Gastroesophageal sphincter (tissue), 4 donors: ENCODE measurements around the gene RANBP10. TPM values are rescaled to one million over a fixed set of nuclear protein-coding genes. Genes with fewer than 3 reads are reported as not detected.

Experiments used
- ATAC-seq: fragments of 150-250 bp; one replicate; pipeline ENCODE4 v1.9.1; 2016; ENCODE audit warnings: mild to moderate bottlenecking, moderate library complexity
- H3K27ac ChIP-seq, 4 donors: fragments of 200-600 bp; sonication (generic) in 3 of 4; 1 replicate in 3 of 4; 2 replicates in 1 of 4; pipeline ENCODE4 v1.5.1; 2016 to 2019
- H3K27me3 ChIP-seq: fragments of 200-600 bp; sonication (generic); one replicate; pipeline ENCODE4 v1.5.1; 2019
- H3K36me3 ChIP-seq, 2 donors: fragments of 200-600 bp; sonication (generic); one replicate each; pipeline ENCODE4 v1.5.1; 2019; ENCODE audit warnings: control low read depth in 1 of 2
- H3K4me1 ChIP-seq, 3 donors: fragments of 200-600 bp; sonication (generic); 1 replicate in 2 of 3; 2 replicates in 1 of 3; pipeline ENCODE4 v1.5.1; 2016 to 2019; ENCODE audit warnings: control low read depth in 2 of 3
- H3K4me3 ChIP-seq, 2 donors: fragments of 200-600 bp; sonication (generic); one replicate each; pipeline ENCODE4 v1.5.1; 2019; ENCODE audit warnings: mild to moderate bottlenecking in 1 of 2, moderate library complexity in 1 of 2
- H3K9me3 ChIP-seq, 3 donors: fragments of 200-600 bp; sonication (generic); one replicate each; pipeline ENCODE4 v1.5.1; 2017 to 2019; ENCODE audit warnings: control low read depth in 2 of 3
- CTCF ChIP-seq, 4 experiments: fragments of 200-600 bp in 2 of 4; fragments of 450-650 bp in 2 of 4; sonication (generic) in 1 of 4; IDR thresholded peaks; one replicate each; pipeline ENCODE4 v1.5.1; 2017 to 2019; ENCODE audit warnings: antibody characterized with exemption in 4 of 4, mild to moderate bottlenecking in 2 of 4, moderate library complexity in 2 of 4
- EP300 ChIP-seq: sonication (generic); formaldehyde crosslinking; IDR thresholded peaks from one replicate; pipeline ENCODE4 v1.6.1; 2017; ENCODE audit warnings: antibody characterized with exemption, mild to moderate bottlenecking
- POLR2A ChIP-seq, 2 donors: fragments of 450-650 bp; IDR thresholded peaks; one replicate each; pipeline ENCODE4 v1.6.1; 2017; ENCODE audit warnings: antibody characterized with exemption in 2 of 2, mild to moderate bottlenecking in 2 of 2, moderate library complexity in 1 of 2
- POLR2AphosphoS5 ChIP-seq: sonication (generic); formaldehyde crosslinking; IDR thresholded peaks from one replicate; pipeline ENCODE4 v1.6.1; 2017; ENCODE audit warnings: antibody characterized with exemption
- WGBS, 2 donors: methylation state at CpG; one replicate each; pipeline ENCODE4 v1.1.5; 2018; ENCODE audit warnings: low coverage in 1 of 2; 5-methylcytosine and 5-hydroxymethylcytosine counted together
- total RNA-seq, 4 donors: library from RNA; depleted of rRNA; stranded (reverse); fragments of >200 nt; gene quantifications; one replicate each; pipeline ENCODE4 v1.1.0, GENCODE V29; 2016

RANBP10 gene
- total RNA-seq, 4 donors from 2014 or later, result 6.0 to 12.3 (median 8.4) TPM

GRCh38 chr16:67844497-67844896 is 38.1 kb upstream of the RANBP10 start:
- H3K4me1 ChIP-seq, result peaks cover 6 to 68% (median 39%) of the 10 kb centered on the region in 3 donors
- H3K9me3 ChIP-seq, result no peaks in the 10 kb centered on the region
- no peak for ATAC-seq
- H3K4me3 ChIP-seq, result peak overlapping the region in 1 of 2 donors; percentile 84
- H3K36me3 ChIP-seq, result no peaks in the 10 kb centered on the region
- H3K27me3 ChIP-seq, result no peaks in the 10 kb centered on the region
- TF ChIP-seq POLR2AphosphoS5 (no peak), POLR2A (IDR thresholded peaks at IDR 0.05) (no peak), CTCF (IDR thresholded peaks at IDR 0.05) (peak in 3 of 4 experiments; percentile 9 to 51 (median 44))
- peak overlapping the region in 3 of 4 donors; percentile 99 to 100 (median 100) for H3K27ac ChIP-seq
- WGBS, 2 donors, result 21 to 26% methylated on average over 2 to 4 of the region's 4 CpGs

- ATAC-seq, result no peak
- H3K4me3 ChIP-seq, result peak overlapping the region; percentile 81 to 84
- H3K27me3 ChIP-seq, result no peaks in the 10 kb centered on the region
- peak overlapping the region; percentile 1 to 100 (median 100) for H3K27ac ChIP-seq
- H3K4me1 ChIP-seq, result peaks cover 6 to 57% (median 35%) of the 10 kb centered on the region in 3 donors
- H3K9me3 ChIP-seq, result no peaks in the 10 kb centered on the region
- 3% methylated on average over 6 of the region's 11 CpGs; no CpG with 5 or more reads in 1 of the 2 donors for WGBS, 2 donors
- H3K36me3 ChIP-seq, result no peaks in the 10 kb centered on the region
- TF ChIP-seq CTCF (IDR thresholded peaks at IDR 0.05), result no peak
- no peak for TF ChIP-seq POLR2A (IDR thresholded peaks at IDR 0.05)
- TF ChIP-seq EP300, result no peak
- TF ChIP-seq POLR2AphosphoS5, result peak; percentile 10
Measured at GRCh38 chr16:67843343-67843765, 37.0 kb upstream of the RANBP10 start.

GRCh38 chr16:67842509-67843342 is 36.4 kb upstream of the RANBP10 start:
- H3K9me3 ChIP-seq, result no peaks in the 10 kb centered on the region
- whole genome bisulfite sequencing, 2 donors, result 0% methylated on average over 5 of the region's 67 CpGs; no CpG with 5 or more reads in 1 of the 2 donors
- H3K27ac ChIP-seq, result peak overlapping the region; percentile 97 to 100 (median 100)
- peak overlapping the region; percentile 81 to 84 for H3K4me3 ChIP-seq
- peak; percentile 23 for ATAC-seq
- peaks cover 6 to 50% (median 28%) of the 10 kb centered on the region in 3 donors for H3K4me1 ChIP-seq
- H3K27me3 ChIP-seq, result no peaks in the 10 kb centered on the region
- no peaks in the 10 kb centered on the region for H3K36me3 ChIP-seq
- TF ChIP-seq EP300, result no peak
- peak in 1 of 4 experiments; percentile 15 for TF ChIP-seq CTCF (IDR thresholded peaks at IDR 0.05)
- TF ChIP-seq POLR2AphosphoS5, result no peak

GRCh38 chr16:67841816-67842508 is 35.6 kb upstream of the RANBP10 start, which contains the start of gene THAP11:
THAP11 (plus strand) TSS chr16:67842320; CDS start chr16:67842555, 235 bp downstream.
- H3K27me3 ChIP-seq, result no peaks in the 10 kb centered on the region
- peaks cover 6 to 46% (median 28%) of the 10 kb centered on the region in 3 donors for H3K4me1 ChIP-seq
- ATAC-seq, result peak; percentile 81
- peak in 3 of 4 experiments; percentile 91 to 96 (median 94) for TF ChIP-seq CTCF (IDR thresholded peaks at IDR 0.05)
- peak; percentile 75 to 76 for TF ChIP-seq POLR2A (IDR thresholded peaks at IDR 0.05)
- no peak for TF ChIP-seq EP300
- TF ChIP-seq POLR2AphosphoS5, result peak; percentile 42
- WGBS, 2 donors, result no CpG with 5 or more reads among the region's 83 CpGs
- H3K4me3 ChIP-seq, result peak within 1 kb of the TSS; percentile 81 to 84
- H3K27ac ChIP-seq, result peak within 1 kb of the TSS; percentile 97 to 100 (median 100)
- no peaks in the 10 kb centered on the region for H3K9me3 ChIP-seq
- no peaks in the 10 kb centered on the region for H3K36me3 ChIP-seq
